ENCODE data around the gene SERGEF. TPM values are rescaled to one million over a fixed set of nuclear protein-coding genes. Genes with fewer than 3 reads are reported as not detected.

The SERGEF gene
- total and polyA plus RNA-seq, 7 donors, result 11.1 to 33.1 (median 26.0) TPM

DNA sequence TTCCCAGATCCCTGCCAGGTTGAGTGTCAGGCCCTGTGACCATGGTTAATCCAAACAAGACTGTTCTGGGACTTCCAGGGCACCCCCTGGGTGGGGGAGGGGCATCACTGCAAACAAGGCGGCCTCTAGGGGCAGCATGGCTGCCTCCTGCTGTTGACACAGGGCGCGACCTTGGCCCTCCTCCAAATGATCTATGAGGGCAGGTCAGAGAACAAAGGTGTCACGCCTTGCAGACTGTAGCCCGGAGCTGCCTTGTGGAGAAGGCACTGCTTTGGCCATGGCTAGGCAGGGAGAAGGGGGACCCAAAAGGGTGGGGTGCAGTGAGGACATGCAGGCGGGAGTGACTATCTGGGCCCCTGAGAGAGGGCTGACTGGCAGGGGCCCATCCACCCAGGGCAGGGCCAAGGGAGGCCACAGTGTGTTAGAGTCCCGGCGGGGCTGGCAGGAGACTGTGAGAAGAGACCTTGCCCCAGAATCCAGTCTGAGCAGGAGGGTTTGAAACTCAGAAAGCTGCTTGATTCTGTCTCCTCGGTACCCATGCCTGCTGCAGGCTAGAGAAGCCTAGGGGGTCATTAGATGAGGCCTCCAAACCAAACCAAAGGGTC lies 242.7 kb downstream of the SERGEF start:
- H3K27ac ChIP-seq, result no peak overlapping the region
- no peaks in the 10 kb centered on the region for H3K36me3 ChIP-seq (ENCODE audit: insufficient read depth in 1 of 2, low read depth in 1 of 2)
- DNase-seq (peak in 1 of 2 donors; percentile 55), ATAC-seq (peak in 2 of 4 donors; percentile 48 to 51)
- TF ChIP-seq CTCF (IDR thresholded peaks at IDR 0.05), result peak; percentile 9
- no peaks in the 10 kb centered on the region for H3K9me3 ChIP-seq
- 68 to 78% (median 74%) methylated on average over 9 of the region's 9 CpGs for WGBS, 3 donors
- no peak overlapping the region for H3K4me3 ChIP-seq
- H3K27me3 ChIP-seq (ENCODE audit: insufficient read depth in 3 of 3, low read length in 2 of 3), result peaks cover 0 to 4% (median 0%) of the 10 kb centered on the region in 3 donors
- intact Hi-C loops (cut with DNase I), result no loop called here
- H3K4me1 ChIP-seq, result no peaks in the 10 kb centered on the region

GRCh38 chr11:17769218-17769617 lies 243.6 kb downstream of the SERGEF start:
- H3K9me3 ChIP-seq, result no peaks in the 10 kb centered on the region
- ATAC-seq, result no peak
- DNase-seq, result no peak
- no peak overlapping the region for H3K27ac ChIP-seq
- no peak overlapping the region for H3K4me3 ChIP-seq
- no peaks in the 10 kb centered on the region for H3K4me1 ChIP-seq
- WGBS, 3 donors, result 85 to 100% (median 100%) methylated on average over 1 of the region's 1 CpG
- no peak for TF ChIP-seq CTCF (IDR thresholded peaks at IDR 0.05)
- peaks cover 0 to 4% (median 0%) of the 10 kb centered on the region in 3 donors for H3K27me3 ChIP-seq (ENCODE audit: insufficient read depth in 3 of 3, low read length in 2 of 3)
- H3K36me3 ChIP-seq (ENCODE audit: insufficient read depth in 1 of 2, low read depth in 1 of 2), result no peaks in the 10 kb centered on the region
- intact Hi-C loops (cut with DNase I), result no loop called here

GRCh38 chr11:17768547-17768946 lies 244.3 kb downstream of the SERGEF start:
- no peak for TF ChIP-seq CTCF (IDR thresholded peaks at IDR 0.05)
- DNase-seq, result peak in 1 of 2 donors; percentile 34
- WGBS, 3 donors, result 87 to 91% (median 90%) methylated on average over 6 to 7 of the region's 7 CpGs
- Histone ChIP-seq H3K9me3 (no peaks in the 10 kb centered on the region), H3K4me1 (no peaks in the 10 kb centered on the region), H3K27me3 (ENCODE audit: insufficient read depth in 3 of 3, low read length in 2 of 3) (peaks cover 0 to 4% (median 0%) of the 10 kb centered on the region in 3 donors), H3K36me3 (ENCODE audit: insufficient read depth in 1 of 2, low read depth in 1 of 2) (no peaks in the 10 kb centered on the region), H3K27ac (no peak overlapping the region), H3K4me3 (no peak overlapping the region)
- intact Hi-C loops (cut with DNase I), result no loop called here
- ATAC-seq, result no peak

- Histone ChIP-seq H3K4me1 (no peaks in the 10 kb centered on the region), H3K36me3 (ENCODE audit: insufficient read depth in 1 of 2, low read depth in 1 of 2) (no peaks in the 10 kb centered on the region), H3K9me3 (no peaks in the 10 kb centered on the region), H3K4me3 (no peak overlapping the region), H3K27me3 (ENCODE audit: insufficient read depth in 3 of 3, low read length in 2 of 3) (peaks cover 0 to 4% (median 0%) of the 10 kb centered on the region in 3 donors), H3K27ac (no peak overlapping the region)
- TF ChIP-seq CTCF (IDR thresholded peaks at IDR 0.05), result no peak
- 87 to 91% (median 89%) methylated on average over 2 of the region's 2 CpGs for WGBS, 3 donors
- DNase-seq, result peak in 1 of 2 donors; percentile 3
- intact Hi-C loops (cut with DNase I), result no loop called here
- ATAC-seq, result no peak
Measured at GRCh38 chr11:17767914-17768313, 244.9 kb downstream of the SERGEF start.
